ENCODE measurements around the gene DIAPH3.

DNA sequence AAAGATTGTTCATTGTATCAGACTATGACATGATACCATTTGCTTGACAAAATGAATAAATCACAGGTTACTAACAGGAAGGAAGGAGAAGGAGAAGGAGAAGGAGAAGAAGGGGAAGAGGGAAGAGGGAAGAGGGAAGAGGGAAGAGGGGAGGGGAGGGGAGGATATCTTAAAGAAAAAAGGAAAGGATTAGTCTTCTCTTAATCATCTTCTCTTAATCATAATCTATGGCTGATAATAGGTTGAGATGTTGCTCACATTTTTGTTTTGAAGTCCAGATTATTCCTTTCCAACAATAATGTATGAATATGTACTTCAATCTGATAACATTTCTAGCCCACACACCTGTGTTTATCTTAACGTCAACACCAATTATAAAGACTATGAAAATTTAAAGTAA lies 25.1 kb downstream of the DIAPH3 start:
- TF ChIP-seq, protein P1, sequence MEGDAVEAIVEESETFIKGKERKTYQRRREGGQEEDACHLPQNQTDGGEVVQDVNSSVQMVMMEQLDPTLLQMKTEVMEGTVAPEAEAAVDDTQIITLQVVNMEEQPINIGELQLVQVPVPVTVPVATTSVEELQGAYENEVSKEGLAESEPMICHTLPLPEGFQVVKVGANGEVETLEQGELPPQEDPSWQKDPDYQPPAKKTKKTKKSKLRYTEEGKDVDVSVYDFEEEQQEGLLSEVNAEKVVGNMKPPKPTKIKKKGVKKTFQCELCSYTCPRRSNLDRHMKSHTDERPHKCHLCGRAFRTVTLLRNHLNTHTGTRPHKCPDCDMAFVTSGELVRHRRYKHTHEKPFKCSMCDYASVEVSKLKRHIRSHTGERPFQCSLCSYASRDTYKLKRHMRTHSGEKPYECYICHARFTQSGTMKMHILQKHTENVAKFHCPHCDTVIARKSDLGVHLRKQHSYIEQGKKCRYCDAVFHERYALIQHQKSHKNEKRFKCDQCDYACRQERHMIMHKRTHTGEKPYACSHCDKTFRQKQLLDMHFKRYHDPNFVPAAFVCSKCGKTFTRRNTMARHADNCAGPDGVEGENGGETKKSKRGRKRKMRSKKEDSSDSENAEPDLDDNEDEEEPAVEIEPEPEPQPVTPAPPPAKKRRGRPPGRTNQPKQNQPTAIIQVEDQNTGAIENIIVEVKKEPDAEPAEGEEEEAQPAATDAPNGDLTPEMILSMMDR (IDR thresholded peaks at IDR 0.05): no peak
- no peak for TF ChIP-seq POLR2A (IDR thresholded peaks at IDR 0.05)

Data from lower leg skin (tissue), 3 donors.